Measurements from ENCODE around the gene ITGBL1. TPM values are rescaled to one million over a fixed set of nuclear protein-coding genes. Genes with fewer than 3 reads are reported as not detected.
A peak's percentile ranks its signal among the peaks of the same experiment; 100 is the strongest.

ITGBL1 gene
- total and polyA plus RNA-seq, 2 donors (not counting 3 experiments of a cell fraction or from before 2014, with no cell fraction given), result 4.6 to 8.8 TPM

DNA sequence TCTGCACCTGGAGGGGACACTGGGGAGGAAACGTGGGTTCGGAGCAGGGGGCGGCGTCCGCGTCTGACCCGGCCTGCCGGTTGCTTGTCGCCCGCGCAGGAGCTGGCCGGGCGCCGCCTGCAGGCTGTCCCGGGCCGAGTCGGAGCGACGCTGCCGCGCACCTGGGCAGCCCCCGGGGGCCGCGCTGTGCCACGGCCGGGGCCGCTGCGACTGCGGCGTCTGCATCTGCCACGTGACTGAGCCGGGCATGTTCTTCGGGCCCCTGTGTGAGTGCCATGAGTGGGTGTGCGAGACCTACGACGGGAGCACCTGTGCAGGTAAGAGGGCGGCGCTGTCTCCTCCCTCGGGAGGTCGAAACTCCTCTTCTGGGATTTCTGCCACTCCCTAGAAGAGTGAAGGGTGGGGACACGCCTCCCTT, 1.3 kb downstream of the ITGBL1 start:
- H3K36me3 ChIP-seq (ENCODE audit: control insufficient read depth in 2 of 2, extremely low read depth in 1 of 2, insufficient read depth in 2 of 2, low read length in 2 of 2), result no peaks in the 10 kb centered on the region
- POLR2A ChIA-PET, result no interaction called here
- CTCF ChIA-PET, result interaction anchor here (0.9 to 4.3 kb wide), 5 partner anchors 9 to 309 kb away, joined by 3 to 22 read pairs (median 6); no protein-coding TSS in a partner anchor
- dilution Hi-C loops (cut with MboI; ENCODE audit: extremely low pct_ligation_motif_present, low sequenced_read_pairs), result no loop called here
- peaks cover 68% of the 10 kb centered on the region for H3K4me1 ChIP-seq (ENCODE audit: control insufficient read depth, extremely low read depth, insufficient read depth, low read length)
- H3K79me2 ChIP-seq (ENCODE audit: control insufficient read depth, insufficient read depth, low read length), result no peaks in the 10 kb centered on the region
- TF ChIP-seq JUN (IDR thresholded peaks at IDR 0.05; ENCODE audit: borderline replicate concordance, insufficient read depth, insufficient read length, low read depth) (no peak), FOS (IDR thresholded peaks at IDR 0.05; ENCODE audit: borderline replicate concordance, insufficient read depth, low read length) (no peak), CTCF (IDR thresholded peaks at IDR 0.05; ENCODE audit: extremely low read depth in 1 of 2, insufficient read depth in 1 of 2, low read depth in 1 of 2, low read length in 2 of 2) (peak; percentile 36 to 58), GATA2 (IDR thresholded peaks at IDR 0.05; ENCODE audit: insufficient read depth, insufficient read length, low read depth, low read length) (no peak), POLR2A (IDR thresholded peaks at IDR 0.05; ENCODE audit: low read depth, low read length) (no peak), EZH2 (IDR thresholded peaks at IDR 0.05; ENCODE audit: borderline replicate concordance, low read depth, low read length, severe bottlenecking) (no peak), MYC (IDR thresholded peaks at IDR 0.05; ENCODE audit: low read depth, low read length) (no peak), POLR2AphosphoS5 (IDR thresholded peaks at IDR 0.05; ENCODE audit: insufficient read depth, low read depth, low read length) (peak; percentile 28)
- TF ChIP-seq, protein P1, sequence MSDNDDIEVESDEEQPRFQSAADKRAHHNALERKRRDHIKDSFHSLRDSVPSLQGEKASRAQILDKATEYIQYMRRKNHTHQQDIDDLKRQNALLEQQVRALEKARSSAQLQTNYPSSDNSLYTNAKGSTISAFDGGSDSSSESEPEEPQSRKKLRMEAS (IDR thresholded peaks at IDR 0.05; ENCODE audit: insufficient read depth, insufficient read length), result no peak
- H3K9me3 ChIP-seq (replicated peaks; ENCODE audit: control insufficient read depth, insufficient read depth, low read length), result no peaks in the 10 kb centered on the region
- H3K4me2 ChIP-seq (ENCODE audit: insufficient read depth, low read length), result peak overlapping the region; percentile 87
- peak overlapping the region in 2 of 3 experiments; percentile 24 to 37 for H3K4me3 ChIP-seq (replicated peaks in 1 of 3; ENCODE audit: insufficient read depth in 1 of 3, low read depth in 1 of 3, low read length in 3 of 3)
- DNase-seq (ENCODE audit: low read depth, low spot score) (peak; percentile 29), FAIRE-seq (no peak)
- no peaks in the 10 kb centered on the region for H4K20me1 ChIP-seq (replicated peaks; ENCODE audit: control insufficient read depth, extremely low read depth, insufficient read depth, low read length)
- peak overlapping the region; percentile 70 for H2AFZ ChIP-seq (ENCODE audit: low read depth, low read length)
- H3K9ac ChIP-seq (replicated peaks; ENCODE audit: extremely low read depth, insufficient read depth, low read length), result peak overlapping the region; percentile 22
- no peaks in the 10 kb centered on the region for H3K9me1 ChIP-seq (replicated peaks; ENCODE audit: control insufficient read depth, extremely low read depth, insufficient read depth, low read length)
- no peaks in the 10 kb centered on the region for H3K27me3 ChIP-seq (ENCODE audit: control insufficient read depth in 2 of 2, insufficient read depth in 2 of 2, low read length in 2 of 2)
- H3K27ac ChIP-seq (ENCODE audit: insufficient read depth, low read depth, low read length), result peak overlapping the region; percentile 85
- intact Hi-C loops (cut with micrococcal nuclease), result loop anchor here (1.0 to 10.0 kb wide), 5 partner anchors 36 to 1391 kb away; partner anchors contain the start of genes ERCC5 and TMTC4
- no TSS peak for BruUV-seq (replicated peaks)

Data from endothelial cell of umbilical vein (primary cell).